Tibial nerve (tissue), 4 donors: ENCODE measurements around the gene MTCL1.

ENCODE experiments used
- CTCF ChIP-seq, 5 experiments: fragments of 200-600 bp in 3 of 5; fragments of 450-650 bp in 2 of 5; sonication (generic) in 3 of 5; IDR thresholded peaks; one replicate each; pipeline ENCODE4 v1.5.1; 2016 to 2019; ENCODE audit warnings: antibody characterized with exemption in 5 of 5, mild to moderate bottlenecking in 3 of 5, moderate library complexity in 2 of 5
- EP300 ChIP-seq, 2 donors: sonication (generic); formaldehyde crosslinking; IDR thresholded peaks; one replicate each; pipeline ENCODE4 v1.6.1; 2017; ENCODE audit warnings: antibody characterized with exemption in 2 of 2, mild to moderate bottlenecking in 1 of 2
- POLR2A ChIP-seq, 2 donors: fragments of 450-650 bp; IDR thresholded peaks; one replicate each; pipeline ENCODE4 v1.6.1; 2017; ENCODE audit warnings: antibody characterized with exemption in 2 of 2, mild to moderate bottlenecking in 2 of 2, moderate library complexity in 2 of 2

GRCh38 chr18:8718401-8718913, 13.1 kb downstream of the MTCL1 start:
- TF ChIP-seq CTCF (IDR thresholded peaks at IDR 0.05), result no peak
- TF ChIP-seq POLR2A (IDR thresholded peaks at IDR 0.05), result no peak
- TF ChIP-seq EP300 (IDR thresholded peaks at IDR 0.05), result no peak
